T follicular helper cell (primary cell): ENCODE measurements around the gene ARHGEF39.
A peak's percentile ranks its signal among the peaks of the same experiment; 100 is the strongest.
"Not testable (repeated sequence)": the region's sequence is repeated elsewhere in the genome, so short reads cannot be mapped to it uniquely, and the experiment has no call there.

Experiments used
- DNase-seq: peaks from one replicate; pipeline ENCODE4 v3.0.0-alpha.2; 2020; ENCODE audit warnings: low read depth

Gene ARHGEF39

DNA sequence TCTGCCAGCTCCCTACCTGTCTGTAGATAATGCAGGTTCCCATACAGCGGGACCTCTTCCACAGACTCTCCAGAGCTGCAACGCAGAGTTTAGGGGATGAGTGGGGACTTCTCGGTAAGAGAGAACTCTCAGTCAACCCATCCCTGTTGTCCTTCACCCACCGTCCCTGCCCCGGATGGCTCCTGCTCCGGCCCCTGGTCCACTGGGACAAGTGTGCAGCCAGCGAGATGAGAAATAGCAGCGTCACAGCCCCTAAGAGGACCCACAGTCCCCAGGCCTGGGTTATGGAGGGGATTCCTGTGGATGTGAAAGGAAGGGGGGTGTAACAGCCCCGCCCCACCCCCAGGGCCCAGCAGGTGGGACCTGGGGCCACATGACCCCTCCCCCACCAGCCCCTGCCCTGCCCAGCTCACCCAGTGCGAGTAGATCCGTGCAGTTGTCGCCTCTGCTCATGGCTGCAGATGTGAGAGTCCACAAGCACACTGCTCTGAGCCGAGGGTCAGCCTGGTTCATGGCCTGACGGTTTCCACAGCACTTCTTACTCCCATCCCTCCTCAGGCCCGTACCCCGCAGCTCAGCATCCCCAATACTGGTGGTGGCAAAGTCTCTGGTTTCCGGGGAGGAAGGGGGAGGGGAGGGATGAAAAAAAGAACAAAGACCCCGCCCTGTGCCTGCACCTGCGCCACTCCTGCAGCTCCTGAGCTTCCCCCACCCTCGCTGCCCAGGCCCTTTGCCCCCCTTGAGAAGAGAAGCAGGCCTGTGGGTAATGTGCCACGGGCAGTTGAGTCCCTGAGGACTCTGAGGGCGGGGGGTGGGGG lies 14.4 kb downstream of the ARHGEF39 start, which contains the start of gene SIT1:
Gene SIT1 (minus strand): TSS at position 591 of the 818 bp plus-strand sequence. CDS start 78 bp downstream, at position 513.
- DNase-seq, result no peak

DNA sequence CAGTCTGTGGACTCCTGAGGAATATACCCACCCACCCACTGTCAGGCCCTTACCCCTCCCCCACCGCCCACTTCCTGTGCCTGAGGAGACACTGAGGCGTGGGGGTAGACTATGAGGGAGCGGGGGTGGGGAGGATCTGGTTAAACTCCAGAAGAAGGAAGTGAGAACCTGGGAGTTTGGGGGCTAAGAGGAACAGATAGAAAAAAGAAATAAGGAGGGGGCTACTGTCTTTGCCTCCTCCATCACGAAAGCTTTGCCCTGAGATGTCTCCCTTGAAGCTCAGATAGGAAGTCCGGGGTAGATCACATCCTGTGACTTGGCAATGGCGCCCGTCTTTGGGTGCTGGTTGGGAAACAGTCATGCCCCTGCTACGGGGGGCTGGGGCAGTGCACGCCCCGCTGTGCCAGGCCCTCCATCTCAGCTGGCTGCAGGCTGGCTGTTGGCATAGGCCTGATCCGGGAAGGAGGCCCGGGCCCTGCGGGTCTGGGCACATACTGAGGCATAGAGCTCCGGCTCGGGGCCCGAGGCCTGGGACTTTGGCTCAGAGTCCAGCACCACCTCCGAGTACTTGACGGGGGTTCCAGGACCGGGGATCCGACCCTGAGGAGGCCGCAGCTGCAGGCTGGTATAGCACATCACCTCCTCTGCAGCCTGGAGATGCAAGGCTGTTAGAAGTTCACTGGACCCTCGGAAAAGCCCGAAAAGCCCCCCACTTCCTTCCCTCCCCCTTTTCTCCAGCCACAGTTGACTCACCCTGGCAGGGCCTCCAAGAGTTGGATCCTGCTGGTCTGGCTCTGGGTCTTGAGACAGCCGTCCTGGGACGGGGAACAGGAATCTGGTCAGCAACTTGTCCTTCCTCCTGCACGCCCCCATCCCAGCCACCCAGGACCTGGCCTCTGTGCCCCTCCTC lies 15.3 kb downstream of the ARHGEF39 start:
- no peak for DNase-seq

DNA sequence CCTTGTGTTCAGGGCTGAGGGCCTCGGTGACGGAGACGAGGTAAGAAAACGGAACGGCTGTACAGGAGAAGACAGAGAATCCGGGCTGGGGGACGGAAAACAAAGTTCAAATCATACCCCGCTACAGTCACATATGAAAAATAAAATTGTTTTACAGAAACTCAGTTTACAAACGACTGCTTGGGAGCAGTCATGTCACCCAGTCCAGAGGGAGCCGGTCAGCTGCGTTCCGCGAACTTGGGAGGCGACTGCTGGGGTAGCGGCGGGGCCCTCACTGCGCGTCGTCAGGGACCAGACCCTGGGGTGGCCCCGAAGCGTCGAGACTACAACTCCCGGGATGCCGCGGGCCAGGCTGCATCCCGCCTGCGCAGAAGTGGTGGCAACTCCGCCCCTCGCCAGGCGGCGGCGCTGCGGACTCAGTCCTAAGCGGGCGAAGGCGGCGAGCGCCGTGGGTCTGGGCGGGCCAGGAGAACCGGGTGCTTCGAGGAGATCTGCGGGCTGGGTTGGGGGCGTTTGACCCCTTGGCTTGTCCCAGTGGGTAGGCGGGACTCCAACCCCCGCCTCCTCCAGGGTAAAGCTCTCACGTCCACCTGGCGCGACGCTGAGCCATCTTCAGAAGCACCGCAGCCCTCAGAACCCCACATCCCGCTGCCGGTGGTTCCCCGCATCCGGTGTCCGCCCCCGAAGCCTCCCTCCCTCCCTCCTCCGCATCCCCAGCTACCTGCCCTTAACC lies 18.3 kb downstream of the ARHGEF39 start:
- DNase-seq, result peak; percentile 87

DNA sequence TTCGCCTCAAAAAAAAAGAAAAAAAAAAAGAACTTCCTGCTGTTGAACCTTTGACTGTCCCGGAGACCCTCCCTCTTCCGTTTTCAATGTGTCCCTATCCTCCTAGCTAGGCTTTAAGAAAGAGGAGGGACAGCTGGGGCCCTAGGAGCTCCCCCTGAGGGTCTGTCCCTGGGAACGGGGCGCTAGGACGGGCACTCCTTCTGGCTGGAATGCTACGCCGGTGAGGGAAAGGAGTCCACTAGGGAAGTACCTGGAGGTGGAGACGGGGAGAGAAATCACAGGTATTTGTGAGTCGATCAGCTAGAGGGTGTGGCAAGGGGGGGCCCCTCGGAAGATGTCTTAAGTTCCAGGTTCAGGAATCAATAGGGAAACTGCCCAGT lies 18.9 kb downstream of the ARHGEF39 start:
- no peak for DNase-seq

DNA sequence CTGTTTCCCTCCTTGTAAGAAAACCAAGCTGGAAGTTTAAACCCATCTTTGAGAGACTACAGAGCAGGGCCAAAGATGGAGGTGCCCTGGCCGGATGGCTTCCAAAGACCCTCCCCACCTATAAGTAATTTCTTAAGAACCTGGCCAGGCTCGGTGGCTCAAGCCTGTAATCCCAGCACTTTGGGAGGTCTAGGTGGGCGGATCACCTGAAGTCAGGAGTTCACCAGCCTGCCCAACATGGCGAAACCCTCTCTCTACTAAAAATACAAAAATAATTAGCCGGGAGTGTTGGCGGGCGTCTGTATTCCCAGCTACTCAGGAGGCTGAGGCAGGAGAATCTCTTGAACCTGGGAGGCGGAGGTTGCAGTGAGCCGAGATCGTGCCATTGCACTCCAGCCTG lies 19.3 kb downstream of the ARHGEF39 start:
- DNase-seq, result not testable (repeated sequence)

DNA sequence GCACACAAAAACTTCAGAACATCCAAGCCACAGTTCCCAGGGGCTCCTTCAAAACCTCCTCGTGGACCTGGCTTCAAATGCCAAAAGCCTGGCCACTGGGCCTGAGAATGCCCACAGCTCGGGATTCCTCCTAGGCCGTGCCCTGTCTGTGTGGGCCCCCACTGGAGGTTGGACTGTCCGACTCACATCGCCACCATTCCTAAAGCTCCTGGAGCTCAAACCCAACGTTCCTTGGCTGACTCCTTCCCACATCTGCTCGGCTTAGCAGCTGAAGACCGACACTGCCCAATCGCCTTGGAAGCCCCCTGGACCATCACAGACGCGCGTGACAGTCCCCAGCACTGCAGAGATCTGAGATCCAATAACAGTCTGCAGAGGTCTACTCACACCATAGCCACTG lies 21.9 kb downstream of the ARHGEF39 start:
- no peak for DNase-seq

DNA sequence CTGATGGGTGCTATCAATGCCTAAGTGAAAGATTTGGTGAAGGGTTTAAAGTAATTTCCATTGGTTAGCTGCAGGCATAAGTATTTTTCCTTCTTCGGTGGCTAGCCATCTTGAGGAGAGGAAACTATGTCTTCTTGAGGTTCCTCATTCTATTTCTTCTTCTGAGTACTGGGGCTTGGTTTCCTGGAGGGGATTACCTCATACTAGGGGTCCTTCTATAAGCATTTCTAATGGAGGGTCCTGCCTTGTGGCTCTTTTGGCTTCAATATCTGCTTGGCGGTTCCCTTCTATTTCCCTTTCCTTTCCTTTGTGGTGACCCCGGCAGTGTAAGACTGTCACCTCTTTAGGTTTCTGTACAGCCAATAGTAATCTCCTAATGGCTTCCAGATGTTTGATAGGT lies 23.5 kb downstream of the ARHGEF39 start:
- DNase-seq, result not testable (repeated sequence)

DNA sequence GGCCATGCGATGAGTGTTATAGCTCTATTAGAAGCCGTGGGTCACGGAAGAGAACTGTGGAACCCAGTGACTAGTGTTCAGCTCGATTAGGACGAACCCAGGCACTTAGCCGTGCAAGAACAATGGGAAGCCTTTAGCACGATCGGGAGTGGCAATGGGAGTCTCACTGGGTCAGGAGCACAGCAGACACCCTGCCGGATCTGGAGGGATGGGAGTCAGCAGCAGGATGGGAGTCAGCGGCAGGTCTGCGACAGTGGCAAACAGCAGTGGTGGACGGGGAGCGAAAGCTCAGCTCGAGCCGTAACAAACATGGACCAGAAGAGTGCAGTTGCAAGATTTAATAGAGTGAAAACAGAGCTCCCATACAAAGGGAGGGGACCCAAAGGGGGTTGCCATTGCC lies 24.6 kb downstream of the ARHGEF39 start:
- DNase-seq, result not testable (repeated sequence)

DNA sequence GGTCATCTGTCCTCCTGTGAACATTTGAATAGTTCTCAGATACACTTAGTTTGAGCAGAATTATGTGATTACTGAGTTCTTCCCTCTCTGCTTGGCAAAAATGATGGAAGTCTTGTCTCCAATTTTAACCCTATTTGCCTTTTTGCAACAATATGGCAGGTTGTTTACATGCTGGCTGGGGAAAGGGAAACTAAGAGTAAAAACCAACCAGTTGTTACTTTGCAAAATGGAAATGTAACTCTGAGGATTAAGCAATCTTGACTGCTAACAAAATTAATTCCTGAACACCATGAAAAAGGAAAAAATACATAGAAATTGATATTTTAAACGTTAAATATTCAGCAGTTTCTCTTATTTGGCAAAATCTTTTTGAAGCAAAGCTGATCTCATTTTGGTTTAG lies 25.4 kb downstream of the ARHGEF39 start:
- DNase-seq, result no peak

DNA sequence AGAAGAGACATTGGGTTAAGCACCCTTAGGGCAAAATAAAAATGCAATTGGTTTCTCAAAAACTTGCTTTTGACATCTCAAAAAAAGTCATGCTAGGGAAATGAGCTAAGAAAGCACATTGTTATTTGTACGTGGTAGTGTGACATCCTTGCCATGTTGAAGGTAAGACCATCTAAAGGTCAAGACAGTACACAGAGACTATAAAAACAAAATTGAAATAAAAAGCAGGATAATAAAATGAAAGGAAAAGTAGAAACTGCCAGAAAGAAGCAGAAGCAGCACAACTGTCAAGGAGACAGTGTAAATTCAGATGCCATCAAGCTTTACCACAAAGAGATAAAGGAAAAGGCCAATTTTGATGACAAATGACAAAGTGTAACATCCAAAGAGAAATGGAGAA lies 25.8 kb downstream of the ARHGEF39 start:
- not testable (repeated sequence) for DNase-seq

DNA sequence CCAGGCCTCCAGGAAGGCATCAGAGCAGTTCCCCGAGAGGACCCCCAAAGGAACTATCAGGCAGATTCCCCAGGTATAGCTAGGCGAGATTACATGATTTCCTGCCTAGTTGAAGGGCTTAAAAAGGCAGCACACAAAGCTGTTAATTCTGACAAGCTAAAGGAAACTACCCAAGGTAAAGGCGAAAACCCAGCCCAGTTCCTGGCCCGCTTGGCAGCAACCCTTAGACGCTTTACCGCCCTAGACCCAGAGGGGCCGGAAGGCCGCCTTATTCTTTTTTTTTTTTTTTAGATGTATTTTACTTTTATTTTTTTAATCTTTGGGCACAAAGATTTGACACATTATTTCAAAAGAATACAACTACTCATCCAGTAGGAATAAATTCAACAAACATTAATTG lies 26.2 kb downstream of the ARHGEF39 start:
- DNase-seq, result not testable (repeated sequence)

DNA sequence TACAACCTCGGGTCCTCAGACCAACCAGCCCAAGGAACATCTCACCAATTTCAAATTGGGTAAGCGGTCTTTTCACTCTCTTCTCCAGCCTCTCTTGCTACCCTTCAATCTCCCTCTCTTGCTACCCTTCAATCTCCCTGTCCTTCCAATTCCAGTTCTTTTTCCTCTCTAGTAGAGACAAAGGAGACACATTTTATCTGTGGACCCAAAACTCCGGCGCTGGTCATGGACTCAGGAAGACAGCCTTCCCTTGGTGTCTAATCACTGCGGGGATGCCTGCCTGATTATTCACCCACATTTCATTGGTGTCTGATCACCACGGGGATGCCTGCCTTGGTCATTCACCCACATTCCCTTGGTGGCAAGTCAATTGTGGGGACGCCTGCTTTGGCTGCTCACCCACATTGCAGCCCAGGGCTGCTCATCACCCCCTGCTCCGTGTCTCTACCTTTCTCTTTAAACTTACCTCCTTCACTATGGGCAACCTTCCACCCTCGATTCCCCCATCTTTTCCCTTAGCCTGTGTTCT lies 27.5 kb downstream of the ARHGEF39 start:
- not testable (repeated sequence) for DNase-seq

DNA sequence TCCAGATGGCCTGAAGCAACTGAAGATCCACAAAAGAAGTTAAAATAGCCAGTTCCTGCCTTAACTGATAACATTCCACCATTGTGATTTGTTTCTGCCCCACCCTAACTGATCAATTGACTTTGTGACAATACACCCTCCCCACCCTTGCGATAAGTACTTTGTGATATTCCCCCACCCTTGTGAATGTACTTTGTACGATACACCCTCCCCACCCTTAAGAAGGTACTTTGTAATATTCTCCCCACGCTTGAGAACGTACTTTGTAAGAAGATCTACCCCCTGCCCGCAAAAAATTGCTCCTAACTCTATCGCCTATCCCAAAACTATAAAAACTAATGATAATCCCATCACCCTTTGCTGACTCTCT lies 28.1 kb downstream of the ARHGEF39 start:
- not testable (repeated sequence) for DNase-seq

DNA sequence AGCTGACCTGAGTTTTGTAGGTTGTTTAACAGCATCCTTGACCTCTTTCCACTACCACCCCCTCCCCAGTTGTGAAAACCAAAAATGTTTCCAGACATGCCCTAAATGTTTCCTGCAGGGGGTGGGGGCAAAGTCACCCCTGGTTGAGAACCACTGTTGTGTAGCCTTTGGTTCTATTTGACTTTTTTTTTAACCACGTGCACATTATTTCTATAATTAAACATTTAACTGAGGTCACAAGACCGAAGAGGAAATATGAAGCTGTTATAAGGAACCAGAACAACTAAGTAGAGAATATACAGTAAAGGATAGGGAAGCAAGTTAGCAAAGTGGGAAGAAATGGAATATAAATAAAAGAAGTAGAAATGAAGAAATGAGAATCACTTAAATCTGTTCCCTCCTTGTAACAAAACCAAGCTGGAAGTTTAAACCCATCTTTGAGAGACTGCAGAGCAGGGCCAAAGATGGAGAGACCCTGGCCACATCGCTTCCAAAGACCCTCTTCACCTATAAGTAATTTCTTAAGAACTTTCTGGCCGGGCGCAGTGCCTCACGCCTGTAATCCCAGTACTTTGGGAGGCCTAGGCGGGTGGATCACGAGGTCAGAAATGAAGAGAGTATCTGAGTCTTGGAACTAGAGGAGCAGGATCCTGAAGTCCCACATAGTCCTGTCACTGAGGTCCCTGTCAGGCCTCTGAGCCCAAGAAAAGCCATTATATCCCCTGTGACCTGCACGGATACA lies 28.7 kb downstream of the ARHGEF39 start:
- no peak for DNase-seq

DNA sequence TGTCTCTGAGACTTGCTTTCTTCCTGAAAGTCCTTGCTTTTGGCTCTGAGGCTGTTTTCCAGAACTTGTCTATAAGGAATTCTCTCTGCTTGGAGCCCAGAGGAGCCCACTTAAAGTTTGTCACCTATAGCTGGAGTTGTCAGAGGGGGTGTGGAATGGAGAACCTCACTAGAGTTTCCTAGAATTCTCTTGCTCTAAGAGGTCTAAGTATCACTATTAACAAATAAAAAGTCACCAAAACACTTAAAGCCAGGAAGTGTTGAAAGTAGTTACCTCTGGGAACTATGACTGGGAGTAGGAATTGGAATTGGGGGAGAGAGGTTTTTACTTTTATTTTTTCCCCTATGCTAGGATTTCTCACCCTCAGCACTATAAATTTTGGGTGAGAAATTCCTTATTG lies 29.3 kb downstream of the ARHGEF39 start:
- no peak for DNase-seq

DNA sequence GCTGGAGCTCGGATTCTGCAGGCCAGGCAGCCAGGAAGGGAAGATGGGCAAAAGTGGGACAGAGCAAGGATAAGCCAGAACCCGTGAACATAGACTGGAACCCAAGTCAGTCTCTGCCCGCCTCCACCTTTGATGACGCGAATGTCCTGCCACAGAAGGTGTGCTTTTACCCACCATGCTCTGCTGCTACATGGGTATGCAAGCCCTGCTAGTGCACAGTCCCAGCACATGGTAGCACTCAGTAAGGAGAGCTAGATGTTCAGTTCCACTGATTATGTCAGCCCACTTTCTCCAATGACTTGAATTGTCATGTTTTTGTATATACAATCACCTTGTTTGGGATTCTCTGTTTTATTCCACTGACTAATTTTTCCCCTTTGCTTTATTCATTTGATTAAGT lies 35.4 kb downstream of the ARHGEF39 start:
- no peak for DNase-seq

DNA sequence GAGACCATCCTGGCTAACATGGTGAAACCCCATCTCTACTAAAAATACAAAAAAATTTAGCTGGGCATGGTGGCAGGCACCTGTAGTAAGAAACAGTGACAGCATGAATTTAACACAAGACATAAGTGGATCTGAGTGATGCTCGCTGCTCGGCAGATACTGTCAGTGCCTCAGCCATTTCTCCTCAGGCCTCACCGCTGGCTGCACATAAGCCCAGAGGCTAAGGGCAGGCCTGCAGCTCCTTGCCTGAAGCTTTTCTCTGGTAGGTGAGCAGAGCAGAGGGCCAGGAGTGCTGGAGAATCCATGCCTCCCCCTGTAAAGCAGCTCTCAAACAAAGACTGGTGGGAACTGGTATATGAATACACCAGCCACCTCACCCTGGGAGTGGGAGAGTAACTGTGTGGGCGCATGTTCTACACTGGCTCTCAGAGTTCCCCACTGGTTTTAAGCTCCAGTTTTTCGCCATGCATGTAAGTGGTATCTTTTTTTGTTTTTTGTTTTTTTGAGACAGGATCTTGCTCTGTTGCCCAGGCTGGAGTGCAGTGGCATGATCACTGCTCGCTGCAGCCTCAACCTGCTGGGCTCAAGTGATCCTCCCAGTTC lies 36.5 kb downstream of the ARHGEF39 start:
- no peak for DNase-seq

DNA sequence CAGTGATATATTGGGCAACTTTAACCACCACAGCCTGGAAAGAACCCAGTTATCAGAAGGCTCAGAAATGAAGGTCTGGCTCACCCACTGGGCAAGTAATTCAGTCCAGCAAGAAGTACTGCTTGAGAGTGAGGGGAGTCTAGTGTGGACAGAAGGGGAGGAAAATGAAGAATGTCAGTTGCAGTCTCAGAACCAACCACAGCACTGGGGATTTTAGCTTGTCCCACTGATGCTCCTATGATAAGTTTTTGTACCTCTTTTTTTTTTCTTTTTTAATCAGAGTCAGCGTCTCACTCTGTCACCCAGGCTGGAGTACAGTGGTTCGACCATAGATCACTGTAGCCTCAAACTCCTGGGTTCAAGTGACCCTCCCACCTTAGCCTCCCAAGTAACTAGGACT lies 37.4 kb downstream of the ARHGEF39 start:
- DNase-seq, result no peak

DNA sequence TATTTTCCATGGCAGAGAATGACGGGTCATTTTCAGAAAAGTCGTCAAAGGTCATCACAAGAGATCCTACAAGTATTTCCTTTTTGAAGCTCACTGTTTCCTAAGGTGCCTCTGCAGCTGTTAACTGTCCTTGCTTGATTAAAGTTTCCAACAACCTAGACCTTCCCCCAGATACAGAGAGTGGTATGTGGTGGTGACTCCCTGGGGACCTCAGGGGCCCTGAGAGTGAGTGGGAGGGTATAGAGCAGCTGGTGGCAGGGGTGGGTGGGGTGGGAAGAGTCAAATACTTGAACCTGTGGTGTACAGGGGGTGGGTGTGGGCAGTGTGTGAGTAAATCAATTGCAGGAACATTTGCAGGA lies 45.2 kb downstream of the ARHGEF39 start:
- no peak for DNase-seq

DNA sequence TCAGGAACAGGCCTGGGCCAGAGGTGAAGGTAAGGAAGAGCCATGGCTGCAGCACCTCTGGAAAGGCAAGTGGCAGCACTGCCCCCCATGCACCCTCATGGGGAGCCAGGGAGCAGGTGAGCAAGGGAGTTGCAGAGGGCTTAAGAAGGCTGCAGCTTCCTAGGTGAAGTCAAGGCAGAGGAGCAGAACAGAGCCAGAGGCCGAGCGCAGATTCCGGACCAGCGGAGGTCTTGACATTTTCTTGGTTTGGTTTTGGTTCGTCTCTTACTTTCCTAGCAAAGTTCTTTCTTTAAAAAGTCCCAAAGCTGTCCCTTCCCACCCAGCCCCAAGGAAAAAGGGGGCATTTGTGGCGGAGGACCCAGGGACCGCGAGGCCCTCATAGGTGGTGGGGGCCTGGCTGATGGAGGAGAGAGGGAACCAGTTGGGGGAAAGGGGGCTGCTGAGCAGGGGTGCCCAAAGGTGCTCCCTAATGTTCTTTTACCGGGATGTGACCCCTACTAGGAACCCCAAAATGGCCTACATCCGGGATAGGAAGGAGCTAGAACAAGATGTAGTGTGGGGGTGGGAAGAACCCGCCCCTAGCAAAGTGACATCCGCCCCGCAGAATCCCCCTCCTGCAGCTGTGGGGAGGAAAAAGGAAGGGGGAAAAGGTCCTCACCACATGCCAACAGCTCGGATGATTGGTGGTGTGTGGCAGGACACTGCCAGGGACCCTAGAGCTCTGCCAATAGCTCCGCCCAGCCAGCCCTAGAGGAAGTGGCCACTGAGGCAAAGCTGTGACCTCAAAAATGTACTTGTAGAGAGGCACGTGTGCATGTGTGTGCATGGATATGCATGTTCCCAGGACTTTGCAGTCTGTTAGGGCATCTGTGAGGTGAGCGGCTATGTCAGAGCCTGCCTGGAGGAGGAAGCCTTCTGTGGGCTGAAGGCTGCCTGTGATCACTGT lies 45.9 kb downstream of the ARHGEF39 start:
- no peak for DNase-seq
